ENCODE data around the gene TNNI2.

TNNI2 gene

DNA sequence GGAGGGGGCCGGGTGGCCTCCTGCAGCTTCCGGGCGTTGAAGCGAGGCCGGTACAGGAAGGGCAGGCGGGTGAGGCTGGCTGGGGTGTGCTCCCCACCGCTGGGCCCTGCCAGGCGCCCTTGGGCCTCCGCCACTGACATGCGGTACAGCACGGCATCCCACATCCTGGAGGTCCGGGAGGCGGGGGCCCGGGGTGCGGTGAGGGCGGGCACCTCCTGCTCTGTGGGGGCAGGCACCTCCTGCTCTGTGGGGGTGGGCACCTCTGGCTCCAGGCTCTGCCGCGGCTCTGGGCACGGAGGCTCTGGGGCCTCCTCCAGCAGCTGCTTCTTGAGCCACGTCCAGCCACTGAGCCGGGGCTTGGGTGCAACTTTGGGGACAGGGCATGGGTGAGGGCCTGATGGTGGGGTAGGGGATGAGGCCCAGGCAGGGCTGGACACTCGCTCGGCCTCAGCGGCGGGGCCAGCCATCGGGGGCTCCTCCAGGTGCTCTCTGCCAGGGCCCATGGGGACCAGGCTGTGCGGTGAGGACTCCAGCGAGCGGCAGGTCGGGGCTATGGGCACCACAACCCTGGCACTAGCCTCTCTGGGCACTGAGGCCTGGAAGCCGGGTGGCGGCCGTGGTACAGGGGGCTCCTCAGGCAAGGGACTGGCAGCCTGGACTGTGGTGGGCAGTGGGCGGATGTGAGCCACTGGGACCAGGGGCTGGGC, 50.6 kb downstream of the TNNI2 start:
- peak in 4 of 5 experiments; percentile 40 to 95 (median 78) for DNase-seq

DNA sequence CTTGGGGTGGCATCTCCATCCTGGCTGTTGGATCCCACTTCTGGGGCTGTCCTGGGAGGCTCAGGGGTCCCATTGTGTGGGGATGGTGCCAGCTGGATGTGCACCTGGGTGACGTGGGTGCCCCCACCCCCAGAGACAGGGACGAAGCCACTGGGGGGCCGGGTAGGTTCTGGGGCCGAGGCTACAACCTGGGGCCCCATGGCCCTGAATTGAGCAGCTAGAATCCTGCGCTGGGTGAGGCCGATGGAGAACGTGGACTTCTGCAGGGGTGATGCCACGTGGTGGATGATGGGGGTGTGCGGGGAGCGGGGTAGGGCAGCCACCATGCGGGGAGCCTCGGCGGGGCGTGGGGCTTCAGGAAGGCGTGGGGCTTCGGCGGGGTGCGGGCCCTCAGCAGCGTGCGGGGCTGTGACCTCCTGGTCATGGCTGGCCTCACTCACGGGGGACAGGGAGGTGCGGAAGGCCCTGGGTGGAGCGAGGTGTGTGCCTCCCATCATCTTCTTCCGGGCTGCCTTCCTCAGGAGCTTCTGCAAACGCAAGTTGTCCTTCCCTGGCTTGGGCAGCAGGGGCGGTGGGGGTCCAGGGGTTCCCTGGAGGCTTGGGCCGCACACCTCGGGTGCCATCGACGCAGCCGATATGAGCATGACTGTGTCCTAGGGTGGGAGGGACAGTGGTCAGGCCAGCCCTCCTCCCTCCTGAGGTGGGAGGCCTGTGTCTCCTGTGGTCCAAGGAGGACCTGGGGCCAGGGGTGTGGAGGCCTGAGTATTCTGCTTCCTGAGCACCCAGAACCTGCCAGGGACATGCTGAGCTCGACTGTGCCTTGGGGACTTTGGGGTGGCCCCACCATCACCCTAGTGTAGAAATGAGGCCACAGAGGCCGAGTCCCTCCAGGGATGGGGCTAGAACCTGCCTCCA, 51.4 kb downstream of the TNNI2 start:
- no peak for DNase-seq

Measured in T-helper 2 cell (primary cell).